ENCODE measurements around the gene ETNPPL. TPM values are rescaled to one million over a fixed set of nuclear protein-coding genes. Genes with fewer than 3 reads are reported as not detected.

ETNPPL gene
- total and polyA plus RNA-seq, 2 of the 13 experiments (the other 11 are each of a cell fraction or from before 2014, with no cell fraction given) = 1.4 to 6.0 TPM

- TF ChIP-seq, protein P1, sequence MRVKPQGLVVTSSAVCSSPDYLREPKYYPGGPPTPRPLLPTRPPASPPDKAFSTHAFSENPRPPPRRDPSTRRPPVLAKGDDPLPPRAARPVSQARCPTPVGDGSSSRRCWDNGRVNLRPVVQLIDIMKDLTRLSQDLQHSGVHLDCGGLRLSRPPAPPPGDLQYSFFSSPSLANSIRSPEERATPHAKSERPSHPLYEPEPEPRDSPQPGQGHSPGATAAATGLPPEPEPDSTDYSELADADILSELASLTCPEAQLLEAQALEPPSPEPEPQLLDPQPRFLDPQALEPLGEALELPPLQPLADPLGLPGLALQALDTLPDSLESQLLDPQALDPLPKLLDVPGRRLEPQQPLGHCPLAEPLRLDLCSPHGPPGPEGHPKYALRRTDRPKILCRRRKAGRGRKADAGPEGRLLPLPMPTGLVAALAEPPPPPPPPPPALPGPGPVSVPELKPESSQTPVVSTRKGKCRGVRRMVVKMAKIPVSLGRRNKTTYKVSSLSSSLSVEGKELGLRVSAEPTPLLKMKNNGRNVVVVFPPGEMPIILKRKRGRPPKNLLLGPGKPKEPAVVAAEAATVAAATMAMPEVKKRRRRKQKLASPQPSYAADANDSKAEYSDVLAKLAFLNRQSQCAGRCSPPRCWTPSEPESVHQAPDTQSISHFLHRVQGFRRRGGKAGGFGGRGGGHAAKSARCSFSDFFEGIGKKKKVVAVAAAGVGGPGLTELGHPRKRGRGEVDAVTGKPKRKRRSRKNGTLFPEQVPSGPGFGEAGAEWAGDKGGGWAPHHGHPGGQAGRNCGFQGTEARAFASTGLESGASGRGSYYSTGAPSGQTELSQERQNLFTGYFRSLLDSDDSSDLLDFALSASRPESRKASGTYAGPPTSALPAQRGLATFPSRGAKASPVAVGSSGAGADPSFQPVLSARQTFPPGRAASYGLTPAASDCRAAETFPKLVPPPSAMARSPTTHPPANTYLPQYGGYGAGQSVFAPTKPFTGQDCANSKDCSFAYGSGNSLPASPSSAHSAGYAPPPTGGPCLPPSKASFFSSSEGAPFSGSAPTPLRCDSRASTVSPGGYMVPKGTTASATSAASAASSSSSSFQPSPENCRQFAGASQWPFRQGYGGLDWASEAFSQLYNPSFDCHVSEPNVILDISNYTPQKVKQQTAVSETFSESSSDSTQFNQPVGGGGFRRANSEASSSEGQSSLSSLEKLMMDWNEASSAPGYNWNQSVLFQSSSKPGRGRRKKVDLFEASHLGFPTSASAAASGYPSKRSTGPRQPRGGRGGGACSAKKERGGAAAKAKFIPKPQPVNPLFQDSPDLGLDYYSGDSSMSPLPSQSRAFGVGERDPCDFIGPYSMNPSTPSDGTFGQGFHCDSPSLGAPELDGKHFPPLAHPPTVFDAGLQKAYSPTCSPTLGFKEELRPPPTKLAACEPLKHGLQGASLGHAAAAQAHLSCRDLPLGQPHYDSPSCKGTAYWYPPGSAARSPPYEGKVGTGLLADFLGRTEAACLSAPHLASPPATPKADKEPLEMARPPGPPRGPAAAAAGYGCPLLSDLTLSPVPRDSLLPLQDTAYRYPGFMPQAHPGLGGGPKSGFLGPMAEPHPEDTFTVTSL (CRISPR knock-in tag; IDR thresholded peaks at IDR 0.05; ENCODE audit: borderline replicate concordance) = peak; percentile 60; the same call in 1 of the 2 replicates
- TF ChIP-seq, protein P2, sequence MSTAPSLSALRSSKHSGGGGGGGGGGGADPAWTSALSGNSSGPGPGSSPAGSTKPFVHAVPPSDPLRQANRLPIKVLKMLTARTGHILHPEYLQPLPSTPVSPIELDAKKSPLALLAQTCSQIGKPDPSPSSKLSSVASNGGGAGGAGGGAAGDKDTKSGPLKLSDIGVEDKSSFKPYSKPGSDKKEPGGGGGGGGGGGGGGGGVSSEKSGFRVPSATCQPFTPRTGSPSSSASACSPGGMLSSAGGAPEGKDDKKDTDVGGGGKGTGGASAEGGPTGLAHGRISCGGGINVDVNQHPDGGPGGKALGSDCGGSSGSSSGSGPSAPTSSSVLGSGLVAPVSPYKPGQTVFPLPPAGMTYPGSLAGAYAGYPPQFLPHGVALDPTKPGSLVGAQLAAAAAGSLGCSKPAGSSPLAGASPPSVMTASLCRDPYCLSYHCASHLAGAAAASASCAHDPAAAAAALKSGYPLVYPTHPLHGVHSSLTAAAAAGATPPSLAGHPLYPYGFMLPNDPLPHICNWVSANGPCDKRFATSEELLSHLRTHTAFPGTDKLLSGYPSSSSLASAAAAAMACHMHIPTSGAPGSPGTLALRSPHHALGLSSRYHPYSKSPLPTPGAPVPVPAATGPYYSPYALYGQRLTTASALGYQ (CRISPR knock-in tag; IDR thresholded peaks at IDR 0.05) = no peak
- TF ChIP-seq ONECUT2 (CRISPR knock-in tag; IDR thresholded peaks at IDR 0.05) (peak; percentile 83), ARID5B (CRISPR knock-in tag; IDR thresholded peaks at IDR 0.05) (peak; percentile 30; the same call in 1 of the 2 replicates), ETV6 (CRISPR knock-in tag; conservative IDR thresholded peaks at IDR 0.05) (no peak), ATF6 (CRISPR knock-in tag; conservative IDR thresholded peaks at IDR 0.05) (no peak), HNF4A (CRISPR knock-in tag; IDR thresholded peaks at IDR 0.05) (peak; percentile 60), PHF21A (CRISPR knock-in tag; IDR thresholded peaks at IDR 0.05) (0 out of 2 replicates have a peak, but pooled peaks have one; percentile 23), CREB3 (CRISPR knock-in tag; IDR thresholded peaks at IDR 0.05) (no peak), CHCHD3 (CRISPR knock-in tag; IDR thresholded peaks at IDR 0.05) (no peak), CREB1 (IDR thresholded peaks at IDR 0.05) (no peak), CREB1 (CRISPR knock-in tag; IDR thresholded peaks at IDR 0.05) (peak; percentile 31; the same call in 1 of the 2 replicates)
- TF ChIP-seq, protein P3, sequence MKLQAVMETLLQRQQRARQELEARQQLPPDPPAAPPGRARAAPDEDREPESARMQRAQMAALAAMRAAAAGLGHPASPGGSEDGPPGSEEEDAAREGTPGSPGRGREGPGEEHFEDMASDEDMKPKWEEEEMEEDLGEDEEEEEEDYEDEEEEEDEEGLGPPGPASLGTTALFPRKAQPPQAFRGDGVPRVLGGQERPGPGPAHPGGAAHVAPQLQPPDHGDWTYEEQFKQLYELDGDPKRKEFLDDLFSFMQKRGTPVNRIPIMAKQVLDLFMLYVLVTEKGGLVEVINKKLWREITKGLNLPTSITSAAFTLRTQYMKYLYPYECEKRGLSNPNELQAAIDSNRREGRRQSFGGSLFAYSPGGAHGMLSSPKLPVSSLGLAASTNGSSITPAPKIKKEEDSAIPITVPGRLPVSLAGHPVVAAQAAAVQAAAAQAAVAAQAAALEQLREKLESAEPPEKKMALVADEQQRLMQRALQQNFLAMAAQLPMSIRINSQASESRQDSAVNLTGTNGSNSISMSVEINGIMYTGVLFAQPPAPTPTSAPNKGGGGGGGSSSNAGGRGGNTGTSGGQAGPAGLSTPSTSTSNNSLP (IDR thresholded peaks at IDR 0.05; ENCODE audit: low read depth, low read length) = peak; percentile 25; the same call in 1 of the 2 replicates
Measured at GRCh38 chr4:108766058-108766457, 3.2 kb upstream of the ETNPPL start (continued).

Data from HepG2 (cell line).